Measurements from ENCODE around the gene PLXNA4. TPM values are rescaled to one million over a fixed set of nuclear protein-coding genes. Genes with fewer than 3 reads are reported as not detected.

Gene PLXNA4
- total RNA-seq, 1 donor from 2014 or later, result 0.38 TPM

- no peak for TF ChIP-seq CTCF (IDR thresholded peaks at IDR 0.05; ENCODE audit: unreplicated experiment)
- H3K27me3 Mint-ChIP-seq, result peaks cover 11% of the 10 kb centered on the region
- no peaks in the 10 kb centered on the region for H3K9me3 Mint-ChIP-seq (ENCODE audit: low read depth)
- H3K4me3 Mint-ChIP-seq (ENCODE audit: low read depth), result no peak overlapping the region
- no peaks in the 10 kb centered on the region for H3K36me3 Mint-ChIP-seq (ENCODE audit: insufficient read depth)
- DNase-seq (ENCODE audit: low spot score, unreplicated experiment), result no peak
- peaks cover 1% of the 10 kb centered on the region for H3K4me1 Mint-ChIP-seq (ENCODE audit: low read depth)
- no peak overlapping the region for H3K27ac Mint-ChIP-seq
These were observed 373.2 kb downstream of the PLXNA4 start for GRCh38 chr7:132203021-132203420.

GRCh38 chr7:132202541-132202940 lies 373.7 kb downstream of the PLXNA4 start:
- TF ChIP-seq CTCF (IDR thresholded peaks at IDR 0.05; ENCODE audit: unreplicated experiment), result no peak
- Mint-ChIP-seq H3K4me1 (ENCODE audit: low read depth) (peaks cover 1% of the 10 kb centered on the region), H3K27ac (no peak overlapping the region), H3K27me3 (peaks cover 9% of the 10 kb centered on the region), H3K36me3 (ENCODE audit: insufficient read depth) (no peaks in the 10 kb centered on the region), H3K4me3 (ENCODE audit: low read depth) (no peak overlapping the region), H3K9me3 (ENCODE audit: low read depth) (no peaks in the 10 kb centered on the region)
- DNase-seq (ENCODE audit: low spot score, unreplicated experiment), result no peak

DNA sequence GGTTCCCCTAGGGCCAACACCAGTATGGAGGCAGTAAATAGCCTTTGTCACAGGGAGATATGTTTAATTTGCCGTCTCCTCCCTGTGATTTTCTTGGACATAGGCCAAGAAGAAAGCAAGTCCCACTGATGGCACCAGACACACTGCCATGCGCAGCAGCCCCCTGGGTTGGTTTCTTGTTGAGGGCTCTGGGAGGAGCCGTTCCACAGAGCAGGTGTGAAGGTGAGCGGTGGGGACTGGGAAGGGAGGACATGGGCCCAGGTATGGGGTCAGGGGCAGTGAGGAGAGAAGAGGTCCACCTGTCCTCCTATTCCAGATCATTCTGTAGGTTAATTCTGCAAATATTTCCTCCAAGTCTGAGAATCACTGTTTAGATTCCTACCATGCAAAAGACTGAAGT lies 376.1 kb downstream of the PLXNA4 start:
- no peaks in the 10 kb centered on the region for H3K9me3 Mint-ChIP-seq (ENCODE audit: low read depth)
- H3K27me3 Mint-ChIP-seq, result peaks cover 3% of the 10 kb centered on the region
- no peaks in the 10 kb centered on the region for H3K36me3 Mint-ChIP-seq (ENCODE audit: insufficient read depth)
- H3K4me3 Mint-ChIP-seq (ENCODE audit: low read depth), result no peak overlapping the region
- no peaks in the 10 kb centered on the region for H3K4me1 Mint-ChIP-seq (ENCODE audit: low read depth)
- no peak for DNase-seq (ENCODE audit: low spot score, unreplicated experiment)
- TF ChIP-seq CTCF (IDR thresholded peaks at IDR 0.05; ENCODE audit: unreplicated experiment), result no peak
- peak overlapping the region; percentile 56 for H3K27ac Mint-ChIP-seq

DNA sequence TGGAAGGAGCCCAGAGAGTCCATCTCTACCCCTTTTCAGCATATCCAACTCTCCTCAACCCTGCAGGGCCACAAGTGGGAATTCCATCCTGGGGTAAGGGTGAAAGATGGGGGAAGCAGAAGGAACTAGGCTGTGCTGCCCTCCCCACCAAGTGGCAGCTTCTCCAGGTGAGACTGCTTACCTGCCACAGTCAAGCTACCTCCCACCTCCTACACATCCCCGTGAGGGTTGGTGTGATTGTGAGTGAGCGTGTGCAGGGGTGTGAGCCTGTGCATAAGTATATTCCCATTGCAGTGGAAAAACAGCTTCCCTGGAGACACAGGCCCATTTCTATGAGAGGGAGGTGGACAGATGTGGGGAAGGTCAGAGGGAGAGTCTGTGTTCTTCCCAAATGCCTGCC lies 376.6 kb downstream of the PLXNA4 start:
- DNase-seq (ENCODE audit: low spot score, unreplicated experiment), result no peak
- no peak overlapping the region for H3K4me3 Mint-ChIP-seq (ENCODE audit: low read depth)
- no peak overlapping the region for H3K27ac Mint-ChIP-seq
- H3K36me3 Mint-ChIP-seq (ENCODE audit: insufficient read depth), result no peaks in the 10 kb centered on the region
- peaks cover 3% of the 10 kb centered on the region for H3K27me3 Mint-ChIP-seq
- no peaks in the 10 kb centered on the region for H3K4me1 Mint-ChIP-seq (ENCODE audit: low read depth)
- no peak for TF ChIP-seq CTCF (IDR thresholded peaks at IDR 0.05; ENCODE audit: unreplicated experiment)
- no peaks in the 10 kb centered on the region for H3K9me3 Mint-ChIP-seq (ENCODE audit: low read depth)

DNA sequence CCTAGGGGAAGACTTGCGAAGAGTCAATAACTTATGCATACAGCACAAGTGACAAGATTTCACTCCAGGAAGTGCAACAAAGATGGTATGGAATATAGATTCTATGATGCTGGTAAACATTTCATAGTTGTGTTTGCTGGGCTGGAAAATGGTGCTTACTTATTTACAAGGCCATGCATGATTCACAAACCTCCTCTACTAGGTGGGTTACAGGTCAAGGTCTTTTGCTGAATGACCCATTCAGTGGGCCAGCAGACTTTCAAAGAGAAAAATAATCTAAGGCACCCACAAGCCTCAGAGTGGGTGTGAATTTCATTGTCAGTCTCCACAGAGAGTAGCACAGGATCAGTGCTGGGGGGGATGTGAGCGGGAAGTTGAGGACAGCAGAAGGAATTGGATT lies 378.5 kb downstream of the PLXNA4 start:
- Mint-ChIP-seq H3K27me3 (no peaks in the 10 kb centered on the region), H3K27ac (no peak overlapping the region), H3K4me1 (ENCODE audit: low read depth) (no peaks in the 10 kb centered on the region), H3K4me3 (ENCODE audit: low read depth) (no peak overlapping the region), H3K36me3 (ENCODE audit: insufficient read depth) (no peaks in the 10 kb centered on the region), H3K9me3 (ENCODE audit: low read depth) (no peaks in the 10 kb centered on the region)
- no peak for DNase-seq (ENCODE audit: low spot score, unreplicated experiment)
- no peak for TF ChIP-seq CTCF (IDR thresholded peaks at IDR 0.05; ENCODE audit: unreplicated experiment)

Data from progenitor cell of endocrine pancreas (in vitro differentiated cells).